HCT116 (cell line): ENCODE measurements around the gene TMEM141. TPM values are rescaled to one million over a fixed set of nuclear protein-coding genes. Genes with fewer than 3 reads are reported as not detected.

Experiments used
- ATAC-seq: fragments of 200-7000 bp; cut with Tn5 transposase; 2 replicates; pipeline ENCODE4 v1.9.1; 2020; ENCODE audit warnings: mild to moderate bottlenecking, moderate library complexity
- BruUV-seq: library from RNA; stranded (reverse); fragments of 400-500 nt; replicated peaks from 2 replicates; lab custom pipeline; 2021; lab: Mats Ljungman, UMichigan
- CTCF ChIA-PET: fragments of 300-600 bp; sonication (Branson Sonifier 250); formaldehyde crosslinking; loops from one replicate; lab custom pipeline; 2021; ENCODE audit warnings: antibody characterized with exemption; lab: Charles Lee
- POLR2A ChIA-PET: fragments of 300-600, 350-600 bp; sonication (Branson Sonifier 250); formaldehyde crosslinking; loops from one replicate; lab custom pipeline; 2021; ENCODE audit warnings: antibody characterized with exemption; lab: Charles Lee
- RAD21 ChIA-PET, 2 experiments: fragments of 300-600 bp; sonication (Branson Sonifier 250); formaldehyde crosslinking; loops; one replicate each; lab custom pipeline; 2023; ENCODE audit warnings: low total read pairs in 2 of 2; ENCODE audit not compliant: uncharacterized antibody in 2 of 2, unreplicated experiment in 2 of 2, low non-redundant PET in 1 of 2; lab: Charles Lee
- DNase-seq: peaks from one replicate; pipeline ENCODE4 v3.0.0-alpha.2; 2010; ENCODE audit warnings: low read depth, low spot score
- H2AFZ ChIP-seq: fragments of 200-600 bp; shearing (Covaris generic), sonication (generic); 2 replicates; pipeline ENCODE4 v1.6.1; 2017; ENCODE audit warnings: low read depth, mixed run types, mixed read lengths, antibody characterized with exemption, low read length; ENCODE audit not compliant: poor library complexity, severe bottlenecking
- H3K27ac ChIP-seq: 2 replicates; pipeline ENCODE4 v1.5.1; 2012; ENCODE audit warnings: low read depth, low read length
- H3K27me3 ChIP-seq: fragments of 200-600 bp; sonication (generic); 2 replicates; pipeline ENCODE4 v1.6.1; 2016; ENCODE audit warnings: mixed run types, low read length, mixed read lengths; ENCODE audit not compliant: insufficient read depth
- H3K36me3 ChIP-seq, 2 experiments: fragments of 200-500 bp in 1 of 2; fragments of 200-600 bp in 1 of 2; sonication (Bioruptor generic) in 1 of 2; sonication (generic) in 1 of 2; 2 replicates each; pipeline versions ENCODE4 v1.5.1 to v1.6.1; 2014 to 2016; ENCODE audit warnings: low read length in 2 of 2, inconsistent platforms in 1 of 2, mixed read lengths in 1 of 2, mixed run types in 1 of 2; ENCODE audit not compliant: insufficient read depth in 2 of 2, control insufficient read depth in 1 of 2
- H3K4me1 ChIP-seq, 2 experiments: fragments of 200-600 bp in 1 of 2; sonication (generic) in 1 of 2; 2 replicates each; pipeline versions ENCODE4 v1.5.1 to v1.6.1; 2012 to 2017; ENCODE audit warnings: low read length in 2 of 2, inconsistent platforms in 1 of 2, mild to moderate bottlenecking in 1 of 2, mixed read lengths in 1 of 2, mixed run types in 1 of 2, moderate library complexity in 1 of 2; ENCODE audit not compliant: insufficient read depth in 2 of 2, control insufficient read depth in 1 of 2
- H3K4me2 ChIP-seq: fragments of 200-600 bp; sonication (generic); 2 replicates; pipeline ENCODE4 v1.6.1; 2017; ENCODE audit warnings: mixed run types, low read length, mixed read lengths
- H3K4me3 ChIP-seq, 2 experiments: fragments of 200-600 bp in 1 of 2; sonication (generic) in 1 of 2; replicated peaks in 1 of 2; 2 replicates each; pipeline ENCODE4 v1.5.1; 2011 to 2016; ENCODE audit warnings: low read length in 2 of 2, control low read depth in 1 of 2, low read depth in 1 of 2, mild to moderate bottlenecking in 1 of 2, mixed read lengths in 1 of 2, mixed run types in 1 of 2
- H3K79me2 ChIP-seq: fragments of 200-600 bp; sonication (generic); 2 replicates; pipeline ENCODE4 v1.6.1; 2017; ENCODE audit warnings: mild to moderate bottlenecking, mixed run types, low read length, moderate library complexity, mixed read lengths; ENCODE audit not compliant: insufficient read depth
- H3K9ac ChIP-seq: fragments of 200-600 bp; sonication (generic); 2 replicates; pipeline ENCODE4 v1.6.1; 2016; ENCODE audit warnings: low read length, mixed read lengths
- H3K9me2 ChIP-seq: fragments of 200-600 bp; sonication (generic), shearing (Covaris generic); 2 replicates; pipeline ENCODE4 v1.6.1; 2017; ENCODE audit warnings: mixed run types, mild to moderate bottlenecking, moderate library complexity; ENCODE audit not compliant: insufficient read depth
- H3K9me3 ChIP-seq, 2 experiments: fragments of 200-500 bp in 1 of 2; fragments of 200-600 bp in 1 of 2; sonication (Bioruptor generic) in 1 of 2; sonication (generic) in 1 of 2; 2 replicates each; pipeline ENCODE4 v1.6.1; 2014 to 2017; ENCODE audit warnings: low read length in 2 of 2, mixed read lengths in 2 of 2, inconsistent platforms in 1 of 2, low read depth in 1 of 2, mild to moderate bottlenecking in 1 of 2, mixed run types in 1 of 2, moderate library complexity in 1 of 2; ENCODE audit not compliant: control insufficient read depth in 1 of 2, insufficient read depth in 1 of 2
- H4K20me1 ChIP-seq: fragments of 200-600 bp; sonication (generic), shearing (Covaris generic); 2 replicates; pipeline ENCODE4 v1.6.1; 2017; ENCODE audit warnings: mixed run types, mild to moderate bottlenecking, moderate library complexity; ENCODE audit not compliant: insufficient read depth
- CBX3 ChIP-seq: IDR thresholded peaks from 2 replicates; pipeline ENCODE4 v1.6.1; 2012; ENCODE audit warnings: low read depth
- EGR1 ChIP-seq: IDR thresholded peaks from 2 replicates; pipeline ENCODE4 v1.6.1; 2012; ENCODE audit warnings: low read depth
- EZH2 ChIP-seq: fragments of 200-600 bp; sonication (generic); IDR thresholded peaks from 2 replicates; pipeline ENCODE4 v1.6.1; 2017; ENCODE audit warnings: antibody characterized with exemption, mixed run types
- JUND ChIP-seq: IDR thresholded peaks from 2 replicates; pipeline ENCODE4 v1.6.1; 2012
- MAX ChIP-seq: IDR thresholded peaks from 2 replicates; pipeline ENCODE4 v1.6.1; 2012
- POLR2A ChIP-seq: IDR thresholded peaks from 2 replicates; pipeline ENCODE4 v1.7.0; 2011; ENCODE audit warnings: borderline replicate concordance; ENCODE audit not compliant: insufficient read depth, insufficient read length; ENCODE audit errors: extremely low read depth
- POLR2AphosphoS5 ChIP-seq: IDR thresholded peaks from 2 replicates; pipeline ENCODE4 v1.6.1; 2011; ENCODE audit warnings: mild to moderate bottlenecking, low read depth, low read length, moderate library complexity
- RAD21 ChIP-seq: IDR thresholded peaks from 2 replicates; pipeline ENCODE4 v1.6.1; 2012; ENCODE audit warnings: low read depth, mild to moderate bottlenecking
- SIN3A ChIP-seq: IDR thresholded peaks from 2 replicates; pipeline ENCODE4 v1.6.1; 2012; ENCODE audit warnings: low read depth
- SP1 ChIP-seq: IDR thresholded peaks from 2 replicates; pipeline ENCODE4 v1.6.1; 2012; ENCODE audit warnings: low read depth
- TCF7L2 ChIP-seq: IDR thresholded peaks from 2 replicates; pipeline ENCODE4 v1.7.0; 2011; ENCODE audit warnings: borderline replicate concordance, inconsistent platforms; ENCODE audit not compliant: insufficient read depth, insufficient read length; ENCODE audit errors: extremely low read depth
- ZNF274 ChIP-seq: fragments of 200-500 bp; sonication (Bioruptor generic); IDR thresholded peaks from 2 replicates; pipeline ENCODE4 v1.6.1; 2014; ENCODE audit warnings: mild to moderate bottlenecking, low read depth, low read length, inconsistent platforms
- intact Hi-C: fragments of 100-400 bp; cut with micrococcal nuclease; formaldehyde crosslinking; loops from 2 replicates; pipeline ENCODE4 v1.10.0; 2022
- total RNA-seq: library from RNA; stranded (reverse); gene quantifications from one replicate; pipeline ENCODE4 v1.2.1, GENCODE V29; 2021; ENCODE audit not compliant: unreplicated experiment
- TF ChIP-seq, protein P1 (sequence below), 3 experiments: fragments of 200-600 bp in 1 of 3; sonication (generic) in 1 of 3; IDR thresholded peaks in 2 of 3; conservative IDR thresholded peaks in 1 of 3; 2 replicates each; pipeline ENCODE4 v1.5.1; 2012 to 2017; ENCODE audit warnings: low read depth in 2 of 3, low read length in 2 of 3, antibody characterized with exemption in 1 of 3, borderline replicate concordance in 1 of 3, control low read depth in 1 of 3, mild to moderate bottlenecking in 1 of 3, mixed read lengths in 1 of 3, mixed run types in 1 of 3, moderate library complexity in 1 of 3; ENCODE audit not compliant: insufficient read depth in 1 of 3
- TF ChIP-seq, protein P2 (sequence below): IDR thresholded peaks from 2 replicates; pipeline ENCODE4 v1.6.1; 2012
- TF ChIP-seq, protein P3 (sequence below): IDR thresholded peaks from 2 replicates; pipeline ENCODE4 v1.6.1; 2012; ENCODE audit warnings: low read depth

The TMEM141 gene
- total RNA-seq, 1 experiment from 2014 or later = 73.6 TPM

GRCh38 chr9:136806067-136806466 lies 14.9 kb downstream of the TMEM141 start:
- Histone ChIP-seq H3K4me2 (peak overlapping the region; percentile 90), H3K36me3 (peaks cover 3 to 8% of the 10 kb centered on the region in 2 experiments; a peak in 3 of 4 replicates), H3K27ac (no peak overlapping the region; the same call in 1 of the 2 replicates), H2AFZ (no peak overlapping the region), H3K9me3 (no peaks in the 10 kb centered on the region), H3K9me2 (no peaks in the 10 kb centered on the region), H3K27me3 (no peaks in the 10 kb centered on the region), H3K79me2 (peaks cover 39% of the 10 kb centered on the region), H4K20me1 (no peaks in the 10 kb centered on the region), H3K4me3 (peak overlapping the region in 1 of 2 experiments; percentile 93; a peak in 2 of 4 replicates), H3K4me1 (peaks cover 23 to 28% of the 10 kb centered on the region in 2 experiments), H3K9ac (peak overlapping the region; percentile 96)
- intact Hi-C loops = no loop called here
- no TSS peak for BruUV-seq
- ATAC-seq (no peak), DNase-seq (no peak)
- RAD21 ChIA-PET = no interaction called here
- POLR2A ChIA-PET = no interaction called here
- TF ChIP-seq SIN3A = no peak
- TF ChIP-seq, protein P1, sequence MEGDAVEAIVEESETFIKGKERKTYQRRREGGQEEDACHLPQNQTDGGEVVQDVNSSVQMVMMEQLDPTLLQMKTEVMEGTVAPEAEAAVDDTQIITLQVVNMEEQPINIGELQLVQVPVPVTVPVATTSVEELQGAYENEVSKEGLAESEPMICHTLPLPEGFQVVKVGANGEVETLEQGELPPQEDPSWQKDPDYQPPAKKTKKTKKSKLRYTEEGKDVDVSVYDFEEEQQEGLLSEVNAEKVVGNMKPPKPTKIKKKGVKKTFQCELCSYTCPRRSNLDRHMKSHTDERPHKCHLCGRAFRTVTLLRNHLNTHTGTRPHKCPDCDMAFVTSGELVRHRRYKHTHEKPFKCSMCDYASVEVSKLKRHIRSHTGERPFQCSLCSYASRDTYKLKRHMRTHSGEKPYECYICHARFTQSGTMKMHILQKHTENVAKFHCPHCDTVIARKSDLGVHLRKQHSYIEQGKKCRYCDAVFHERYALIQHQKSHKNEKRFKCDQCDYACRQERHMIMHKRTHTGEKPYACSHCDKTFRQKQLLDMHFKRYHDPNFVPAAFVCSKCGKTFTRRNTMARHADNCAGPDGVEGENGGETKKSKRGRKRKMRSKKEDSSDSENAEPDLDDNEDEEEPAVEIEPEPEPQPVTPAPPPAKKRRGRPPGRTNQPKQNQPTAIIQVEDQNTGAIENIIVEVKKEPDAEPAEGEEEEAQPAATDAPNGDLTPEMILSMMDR (IDR thresholded peaks at IDR 0.05 in 2 of 3, conservative IDR thresholded peaks at IDR 0.05 in 1 of 3; ENCODE audit: borderline replicate concordance in 1 of 3, insufficient read depth in 1 of 3, low read depth in 2 of 3, low read length in 2 of 3) = no peak
- TF ChIP-seq CBX3 = no peak
- no peak for TF ChIP-seq JUND
- no peak for TF ChIP-seq POLR2A
- no peak for TF ChIP-seq EZH2
- no peak for TF ChIP-seq TCF7L2
- no peak for TF ChIP-seq EGR1
- TF ChIP-seq, protein P2, sequence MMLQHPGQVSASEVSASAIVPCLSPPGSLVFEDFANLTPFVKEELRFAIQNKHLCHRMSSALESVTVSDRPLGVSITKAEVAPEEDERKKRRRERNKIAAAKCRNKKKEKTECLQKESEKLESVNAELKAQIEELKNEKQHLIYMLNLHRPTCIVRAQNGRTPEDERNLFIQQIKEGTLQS = no peak
- TF ChIP-seq ZNF274 = no peak
- TF ChIP-seq MAX = no peak
- TF ChIP-seq SP1 = no peak
- TF ChIP-seq, protein P3, sequence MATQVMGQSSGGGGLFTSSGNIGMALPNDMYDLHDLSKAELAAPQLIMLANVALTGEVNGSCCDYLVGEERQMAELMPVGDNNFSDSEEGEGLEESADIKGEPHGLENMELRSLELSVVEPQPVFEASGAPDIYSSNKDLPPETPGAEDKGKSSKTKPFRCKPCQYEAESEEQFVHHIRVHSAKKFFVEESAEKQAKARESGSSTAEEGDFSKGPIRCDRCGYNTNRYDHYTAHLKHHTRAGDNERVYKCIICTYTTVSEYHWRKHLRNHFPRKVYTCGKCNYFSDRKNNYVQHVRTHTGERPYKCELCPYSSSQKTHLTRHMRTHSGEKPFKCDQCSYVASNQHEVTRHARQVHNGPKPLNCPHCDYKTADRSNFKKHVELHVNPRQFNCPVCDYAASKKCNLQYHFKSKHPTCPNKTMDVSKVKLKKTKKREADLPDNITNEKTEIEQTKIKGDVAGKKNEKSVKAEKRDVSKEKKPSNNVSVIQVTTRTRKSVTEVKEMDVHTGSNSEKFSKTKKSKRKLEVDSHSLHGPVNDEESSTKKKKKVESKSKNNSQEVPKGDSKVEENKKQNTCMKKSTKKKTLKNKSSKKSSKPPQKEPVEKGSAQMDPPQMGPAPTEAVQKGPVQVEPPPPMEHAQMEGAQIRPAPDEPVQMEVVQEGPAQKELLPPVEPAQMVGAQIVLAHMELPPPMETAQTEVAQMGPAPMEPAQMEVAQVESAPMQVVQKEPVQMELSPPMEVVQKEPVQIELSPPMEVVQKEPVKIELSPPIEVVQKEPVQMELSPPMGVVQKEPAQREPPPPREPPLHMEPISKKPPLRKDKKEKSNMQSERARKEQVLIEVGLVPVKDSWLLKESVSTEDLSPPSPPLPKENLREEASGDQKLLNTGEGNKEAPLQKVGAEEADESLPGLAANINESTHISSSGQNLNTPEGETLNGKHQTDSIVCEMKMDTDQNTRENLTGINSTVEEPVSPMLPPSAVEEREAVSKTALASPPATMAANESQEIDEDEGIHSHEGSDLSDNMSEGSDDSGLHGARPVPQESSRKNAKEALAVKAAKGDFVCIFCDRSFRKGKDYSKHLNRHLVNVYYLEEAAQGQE = no peak
- TF ChIP-seq POLR2AphosphoS5 = no peak
- TF ChIP-seq RAD21 = no peak
- CTCF ChIA-PET = no interaction called here
